Measurements from ENCODE around the gene ZFAND3.

DNA sequence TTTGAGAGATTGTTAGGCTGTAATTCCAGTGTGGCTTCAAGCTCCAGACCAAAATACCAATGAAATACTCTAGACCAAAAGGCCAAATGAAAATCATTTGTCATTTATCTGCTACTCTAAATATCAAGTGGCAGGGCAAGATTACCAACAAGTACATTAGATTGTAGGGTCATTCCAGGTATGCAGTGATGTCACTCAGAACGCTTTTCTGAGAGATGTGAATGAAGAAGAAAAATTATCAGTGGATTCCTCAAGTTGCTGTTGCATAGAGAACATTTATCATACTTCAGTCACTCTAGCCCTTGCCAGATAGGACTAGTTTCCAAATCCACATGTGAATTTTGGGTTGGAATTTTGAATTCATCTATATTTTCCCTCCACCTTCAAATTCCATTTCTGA is 65.0 kb downstream of the ZFAND3 start:
- TF ChIP-seq POLR2A (IDR thresholded peaks at IDR 0.05; ENCODE audit: low read depth, low read length) = no peak
- no peak for TF ChIP-seq FOS (IDR thresholded peaks at IDR 0.05; ENCODE audit: borderline replicate concordance, insufficient read depth, low read length)
- TF ChIP-seq, protein P1, sequence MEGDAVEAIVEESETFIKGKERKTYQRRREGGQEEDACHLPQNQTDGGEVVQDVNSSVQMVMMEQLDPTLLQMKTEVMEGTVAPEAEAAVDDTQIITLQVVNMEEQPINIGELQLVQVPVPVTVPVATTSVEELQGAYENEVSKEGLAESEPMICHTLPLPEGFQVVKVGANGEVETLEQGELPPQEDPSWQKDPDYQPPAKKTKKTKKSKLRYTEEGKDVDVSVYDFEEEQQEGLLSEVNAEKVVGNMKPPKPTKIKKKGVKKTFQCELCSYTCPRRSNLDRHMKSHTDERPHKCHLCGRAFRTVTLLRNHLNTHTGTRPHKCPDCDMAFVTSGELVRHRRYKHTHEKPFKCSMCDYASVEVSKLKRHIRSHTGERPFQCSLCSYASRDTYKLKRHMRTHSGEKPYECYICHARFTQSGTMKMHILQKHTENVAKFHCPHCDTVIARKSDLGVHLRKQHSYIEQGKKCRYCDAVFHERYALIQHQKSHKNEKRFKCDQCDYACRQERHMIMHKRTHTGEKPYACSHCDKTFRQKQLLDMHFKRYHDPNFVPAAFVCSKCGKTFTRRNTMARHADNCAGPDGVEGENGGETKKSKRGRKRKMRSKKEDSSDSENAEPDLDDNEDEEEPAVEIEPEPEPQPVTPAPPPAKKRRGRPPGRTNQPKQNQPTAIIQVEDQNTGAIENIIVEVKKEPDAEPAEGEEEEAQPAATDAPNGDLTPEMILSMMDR (IDR thresholded peaks at IDR 0.05; ENCODE audit: extremely low read depth in 1 of 2, insufficient read depth in 1 of 2, low read depth in 1 of 2, low read length in 2 of 2) = no peak
- TF ChIP-seq GATA2 (IDR thresholded peaks at IDR 0.05; ENCODE audit: insufficient read depth, insufficient read length, low read depth, low read length) = no peak
- no peak for TF ChIP-seq POLR2AphosphoS5 (IDR thresholded peaks at IDR 0.05; ENCODE audit: insufficient read depth, low read depth, low read length)
- no peak for TF ChIP-seq EZH2 (IDR thresholded peaks at IDR 0.05; ENCODE audit: borderline replicate concordance, low read depth, low read length, severe bottlenecking)
- TF ChIP-seq JUN (IDR thresholded peaks at IDR 0.05; ENCODE audit: borderline replicate concordance, insufficient read depth, insufficient read length, low read depth) = no peak
